Neural crest cell (in vitro differentiated cells): ENCODE data around the gene TNP1. TPM values are rescaled to one million over a fixed set of nuclear protein-coding genes. Genes with fewer than 3 reads are reported as not detected.

Experiments
- DNase-seq: peaks from one replicate; pipeline ENCODE4 v3.0.0; 2021; ENCODE audit warnings: low read depth, mixed read lengths, low spot score
- H3K27ac Mint-ChIP-seq: one replicate; pipeline ENCODE4 v1.8.0; 2021; ENCODE audit warnings: mild to moderate bottlenecking, mixed read lengths; ENCODE audit not compliant: unreplicated experiment
- H3K27me3 Mint-ChIP-seq: 2 replicates; pipeline ENCODE4 v1.8.0; 2021; ENCODE audit warnings: low read depth, mild to moderate bottlenecking, mixed read lengths
- H3K36me3 Mint-ChIP-seq: 2 replicates; pipeline ENCODE4 v1.8.0; 2021; ENCODE audit warnings: low read depth, mild to moderate bottlenecking, mixed read lengths
- H3K4me1 Mint-ChIP-seq: 2 replicates; pipeline ENCODE4 v1.8.0; 2021; ENCODE audit warnings: mixed read lengths
- H3K4me3 Mint-ChIP-seq: one replicate; pipeline ENCODE4 v1.8.0; 2021; ENCODE audit warnings: mild to moderate bottlenecking, mixed read lengths
- H3K9me3 Mint-ChIP-seq: 2 replicates; pipeline ENCODE4 v1.8.0; 2021; ENCODE audit warnings: mixed read lengths
- CTCF ChIP-seq: fragments of 200-600 bp; sonication (generic); conservative IDR thresholded peaks from 2 replicates; pipeline ENCODE4 v1.5.0; 2021; ENCODE audit warnings: antibody characterized with exemption, mild to moderate bottlenecking
- long read RNA-seq: library from polyadenylated mRNA; unstranded; transcript quantifications from one replicate; pipeline ENCODE4 v2.0.0, GENCODE V29; 2020
- total RNA-seq: library from RNA; stranded (reverse); gene quantifications from 2 replicates; pipeline ENCODE4 v1.2.1, GENCODE V29; 2021

TNP1 gene
- total RNA-seq: not detected in 2 replicates
- long read RNA-seq: 0 reads

- H3K9me3 Mint-ChIP-seq: no peaks in the 10 kb centered on the region
- DNase-seq: no peak
- H3K4me1 Mint-ChIP-seq: peaks cover 29% of the 10 kb centered on the region
- TF ChIP-seq CTCF: no peak
- H3K27ac Mint-ChIP-seq: peak within 1 kb of the TSS; percentile 63
- H3K36me3 Mint-ChIP-seq: no peaks in the 10 kb centered on the region
- no peak within 1 kb of the TSS for H3K4me3 Mint-ChIP-seq
- H3K27me3 Mint-ChIP-seq: no peaks in the 10 kb centered on the region
Observed at GRCh38 chr2:216859944-216860343, at the start of gene TNP1. Gene TNP1, minus strand, starts transcription at chr2:216860064. Its CDS starts 30 bp downstream, at chr2:216860034.

DNA sequence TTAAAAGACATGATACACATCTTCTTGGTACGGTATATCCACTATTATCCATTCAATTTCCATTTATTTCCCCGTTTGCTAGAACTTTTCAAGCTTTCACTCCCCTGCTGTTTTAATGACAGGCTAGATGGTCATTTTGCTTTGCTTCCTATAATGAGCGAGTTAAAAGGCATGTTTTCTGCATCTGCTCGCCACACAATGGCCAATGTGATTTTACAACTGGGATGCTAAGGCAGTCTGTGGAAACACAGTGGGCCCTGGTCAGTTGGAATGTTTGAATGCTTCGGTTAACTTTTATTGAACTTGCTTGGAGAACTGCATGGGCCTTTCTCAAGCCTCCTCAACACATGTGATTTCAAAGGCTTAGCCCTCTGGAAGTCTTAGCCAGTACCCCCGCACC lies 48.4 kb upstream of the TNP1 start:
- no peak for DNase-seq
- no peak overlapping the region for H3K4me3 Mint-ChIP-seq
- peaks cover 16% of the 10 kb centered on the region for H3K9me3 Mint-ChIP-seq
- peaks cover 47% of the 10 kb centered on the region for H3K4me1 Mint-ChIP-seq
- H3K27ac Mint-ChIP-seq: peak overlapping the region; percentile 53
- no peak for TF ChIP-seq CTCF
- H3K27me3 Mint-ChIP-seq: no peaks in the 10 kb centered on the region
- peaks cover 7% of the 10 kb centered on the region for H3K36me3 Mint-ChIP-seq

DNA sequence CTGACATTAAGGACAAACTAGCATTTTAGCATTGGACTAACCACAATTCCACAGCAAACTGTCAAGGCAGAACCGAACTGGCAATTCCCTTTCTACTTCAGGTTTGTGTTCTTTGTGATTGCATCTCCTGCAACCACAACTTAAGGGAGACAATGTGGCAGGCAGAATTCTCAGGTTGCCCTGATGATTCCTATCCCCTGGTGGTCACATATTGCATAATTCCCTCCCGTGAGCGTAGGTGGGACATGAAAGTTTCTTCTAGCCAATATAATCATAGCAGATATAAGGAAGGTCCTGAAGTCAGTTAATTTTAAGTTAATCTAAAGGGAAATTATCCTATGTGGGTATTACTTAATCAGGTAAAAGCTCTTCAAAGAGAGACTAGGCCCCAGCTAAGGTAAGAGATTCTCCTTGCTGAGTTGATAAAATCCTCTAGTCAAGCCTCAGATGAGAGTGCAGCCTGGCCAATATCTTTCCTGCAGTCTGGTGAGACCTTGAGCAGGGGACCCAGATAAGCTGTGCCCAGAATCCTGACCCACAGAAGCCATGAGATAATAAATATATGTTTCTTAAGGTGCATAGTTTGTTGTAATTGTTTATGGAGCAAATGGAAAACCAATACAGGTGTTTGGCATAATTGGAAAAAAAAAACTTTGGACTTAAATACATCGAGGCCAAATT lies 45.9 kb upstream of the TNP1 start:
- no peak for TF ChIP-seq CTCF
- no peak for DNase-seq
- Mint-ChIP-seq H3K9me3 (peaks cover 16% of the 10 kb centered on the region), H3K4me1 (peaks cover 40% of the 10 kb centered on the region), H3K27ac (no peak overlapping the region), H3K27me3 (no peaks in the 10 kb centered on the region), H3K36me3 (peaks cover 10% of the 10 kb centered on the region), H3K4me3 (no peak overlapping the region)

DNA sequence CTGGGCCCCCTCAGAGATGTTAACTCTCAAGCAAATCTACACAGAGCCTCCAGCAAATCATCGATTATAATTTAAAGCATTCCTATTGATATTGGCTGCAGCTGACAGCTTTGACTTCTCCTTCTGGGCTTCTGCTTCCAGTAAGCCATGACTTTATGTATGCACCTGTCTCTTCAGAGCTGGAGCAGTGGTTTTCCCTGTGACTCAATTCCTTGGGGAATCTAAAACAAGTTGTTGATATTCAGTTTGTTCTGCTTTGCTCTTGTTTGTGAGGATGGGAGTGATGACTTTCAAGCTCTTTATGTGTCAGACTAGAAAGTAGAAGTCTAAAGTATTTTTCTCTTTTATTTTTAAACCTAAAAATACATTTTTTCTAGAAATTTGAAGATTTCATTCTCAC lies 45.1 kb upstream of the TNP1 start:
- Mint-ChIP-seq H3K36me3 (peaks cover 10% of the 10 kb centered on the region), H3K9me3 (peaks cover 16% of the 10 kb centered on the region), H3K27ac (peak overlapping the region; percentile 32), H3K4me1 (peaks cover 38% of the 10 kb centered on the region), H3K27me3 (no peaks in the 10 kb centered on the region), H3K4me3 (no peak overlapping the region)
- no peak for DNase-seq
- no peak for TF ChIP-seq CTCF

DNA sequence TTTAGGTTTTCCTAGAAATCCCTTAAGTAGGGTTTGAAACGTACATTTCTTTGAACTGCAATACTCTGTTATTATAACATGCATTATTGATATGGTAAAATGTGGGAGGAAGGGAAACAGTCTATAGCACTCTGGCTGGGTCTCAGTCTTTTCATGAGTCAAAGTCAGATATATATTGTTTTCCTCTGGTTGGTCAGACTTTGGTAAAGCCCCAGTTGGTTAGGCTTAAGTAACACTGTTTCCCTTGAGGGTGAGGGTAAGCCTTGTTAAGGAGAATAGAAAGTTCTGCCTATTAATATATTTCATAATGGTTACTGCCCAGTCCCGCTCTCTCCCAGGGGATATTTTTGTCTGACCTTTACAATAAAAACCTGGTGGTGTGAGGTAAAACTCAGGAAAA lies 44.7 kb upstream of the TNP1 start:
- H3K27ac Mint-ChIP-seq: no peak overlapping the region

More for the DNA sequence above, 44.7 kb upstream of the TNP1 start:
- Mint-ChIP-seq H3K4me1 (peaks cover 42% of the 10 kb centered on the region), H3K36me3 (peaks cover 10% of the 10 kb centered on the region), H3K9me3 (peaks cover 16% of the 10 kb centered on the region), H3K27me3 (no peaks in the 10 kb centered on the region), H3K4me3 (no peak overlapping the region)
- TF ChIP-seq CTCF: no peak
- no peak for DNase-seq
